ENCODE results near the gene SLC6A11. TPM values are rescaled to one million over a fixed set of nuclear protein-coding genes. Genes with fewer than 3 reads are reported as not detected.

SLC6A11 gene
- total RNA-seq, 6 experiments from 2014 or later = 0.05 TPM; not detected in 5

GRCh38 chr3:10839167-10839566, 23.1 kb downstream of the SLC6A11 start:
- peaks cover 32% of the 10 kb centered on the region for H3K27me3 Mint-ChIP-seq (ENCODE audit: insufficient read depth)

GRCh38 chr3:10841100-10841499, 25.1 kb downstream of the SLC6A11 start:
- no peak overlapping the region for H3K4me3 Mint-ChIP-seq
- TF ChIP-seq CTCF (IDR thresholded peaks at IDR 0.05) = no peak
- DNase-seq = no peak
- H3K27ac Mint-ChIP-seq = no peak overlapping the region
- H3K9me3 Mint-ChIP-seq = no peaks in the 10 kb centered on the region
- H3K4me1 Mint-ChIP-seq (ENCODE audit: low read depth) = no peaks in the 10 kb centered on the region
- peaks cover 29% of the 10 kb centered on the region for H3K27me3 Mint-ChIP-seq (ENCODE audit: insufficient read depth)
- no peaks in the 10 kb centered on the region for H3K36me3 Mint-ChIP-seq (ENCODE audit: low read depth)

More at GRCh38 chr3:10839167-10839566, 23.1 kb downstream of the SLC6A11 start:
- Mint-ChIP-seq H3K4me1 (ENCODE audit: low read depth) (no peaks in the 10 kb centered on the region), H3K4me3 (no peak overlapping the region), H3K9me3 (no peaks in the 10 kb centered on the region), H3K27ac (no peak overlapping the region), H3K36me3 (ENCODE audit: low read depth) (no peaks in the 10 kb centered on the region)
- DNase-seq = no peak
- TF ChIP-seq CTCF (IDR thresholded peaks at IDR 0.05) = no peak

- Mint-ChIP-seq H3K9me3 (no peaks in the 10 kb centered on the region), H3K27me3 (ENCODE audit: insufficient read depth) (peaks cover 29% of the 10 kb centered on the region), H3K27ac (no peak overlapping the region), H3K4me1 (ENCODE audit: low read depth) (no peaks in the 10 kb centered on the region), H3K36me3 (ENCODE audit: low read depth) (no peaks in the 10 kb centered on the region), H3K4me3 (no peak overlapping the region)
- TF ChIP-seq CTCF (IDR thresholded peaks at IDR 0.05) = no peak
- no peak for DNase-seq
These were observed 27.4 kb downstream of the SLC6A11 start for GRCh38 chr3:10843378-10843777.

- Mint-ChIP-seq H3K27me3 (ENCODE audit: insufficient read depth) (peaks cover 25% of the 10 kb centered on the region), H3K4me1 (ENCODE audit: low read depth) (no peaks in the 10 kb centered on the region), H3K9me3 (no peaks in the 10 kb centered on the region), H3K4me3 (no peak overlapping the region), H3K36me3 (ENCODE audit: low read depth) (no peaks in the 10 kb centered on the region), H3K27ac (no peak overlapping the region)
- DNase-seq = no peak
- TF ChIP-seq CTCF (IDR thresholded peaks at IDR 0.05) = no peak
These were observed 29.2 kb downstream of the SLC6A11 start for GRCh38 chr3:10845001-10845761.

GRCh38 chr3:10845839-10846656, 30.0 kb downstream of the SLC6A11 start:
- TF ChIP-seq CTCF (IDR thresholded peaks at IDR 0.05) = no peak
- H3K27me3 Mint-ChIP-seq (ENCODE audit: insufficient read depth) = peaks cover 25% of the 10 kb centered on the region
- no peaks in the 10 kb centered on the region for H3K4me1 Mint-ChIP-seq (ENCODE audit: low read depth)
- DNase-seq = no peak
- no peak overlapping the region for H3K27ac Mint-ChIP-seq
- H3K9me3 Mint-ChIP-seq = no peaks in the 10 kb centered on the region
- H3K36me3 Mint-ChIP-seq (ENCODE audit: low read depth) = no peaks in the 10 kb centered on the region
- no peak overlapping the region for H3K4me3 Mint-ChIP-seq
